Mucosa of gallbladder (tissue), 1 donor: ENCODE measurements around the gene MSH5. TPM values are rescaled to one million over a fixed set of nuclear protein-coding genes. Genes with fewer than 3 reads are reported as not detected.

ENCODE experiments used
- DNase-seq: peaks from one replicate; pipeline ENCODE4 v3.0.0-alpha.2; 2020; ENCODE audit warnings: low spot score
- total RNA-seq: library from RNA; stranded (reverse); gene quantifications from one replicate; pipeline ENCODE4 v1.2.1, GENCODE V29; 2021
- donor health status: DM: no; HTN: no; CAD: no.

The MSH5 gene
- total RNA-seq, 1 donor from 2014 or later: 19.7 TPM

DNA sequence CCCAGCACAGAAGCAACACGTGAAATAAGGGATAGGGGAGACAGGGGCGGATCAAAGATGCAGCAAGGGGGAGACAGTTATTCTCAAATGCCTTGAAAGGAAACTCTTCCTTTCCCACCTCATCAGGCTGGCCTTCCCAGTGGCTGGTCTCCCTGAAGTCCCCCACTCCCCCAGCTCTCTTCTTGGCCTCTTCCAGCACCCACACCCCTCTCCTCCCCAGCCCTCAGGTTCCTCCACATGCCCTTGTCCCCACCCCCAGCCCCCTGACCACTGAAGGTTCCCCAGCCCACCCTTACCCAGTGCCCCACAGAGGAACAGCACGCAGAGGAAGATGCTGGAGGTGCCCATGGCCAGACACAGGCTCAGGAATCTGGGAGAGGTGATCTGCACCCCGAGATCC, 26.3 kb upstream of the MSH5 start:
- DNase-seq: no peak

DNA sequence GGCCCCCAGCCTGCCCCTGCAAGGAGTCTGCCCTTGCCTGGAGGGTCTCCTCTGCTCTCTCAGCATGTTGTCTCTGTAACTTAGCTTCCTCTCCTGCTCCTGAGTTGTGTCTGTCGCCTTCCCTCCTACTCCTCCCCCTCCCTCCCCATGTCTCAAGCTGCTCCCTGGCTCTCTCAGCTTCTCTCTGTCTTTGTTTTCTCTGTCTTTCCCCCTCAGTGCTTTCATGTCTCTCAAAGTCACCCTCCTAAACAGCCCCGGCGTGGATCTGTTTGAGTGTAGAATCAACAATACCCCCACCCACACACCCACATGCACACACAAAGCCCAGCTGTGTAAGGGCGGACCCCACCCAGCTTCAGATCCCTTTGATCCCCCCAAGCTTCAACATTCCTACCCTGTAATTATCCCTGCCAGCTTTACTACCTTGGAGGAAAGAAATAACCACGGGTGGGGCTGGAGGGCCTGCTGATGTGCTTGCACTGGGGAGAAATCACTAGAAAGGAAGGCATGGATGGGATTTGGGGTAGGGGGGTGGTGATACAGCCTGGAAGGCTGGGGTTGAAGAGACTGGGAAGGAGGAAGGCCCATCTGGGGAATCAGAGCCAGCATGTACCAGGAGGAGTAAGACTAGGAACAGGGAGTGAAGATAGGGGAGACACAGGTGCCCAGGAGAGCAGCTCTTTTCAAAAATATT, 25.7 kb upstream of the MSH5 start:
- DNase-seq: no peak

DNA sequence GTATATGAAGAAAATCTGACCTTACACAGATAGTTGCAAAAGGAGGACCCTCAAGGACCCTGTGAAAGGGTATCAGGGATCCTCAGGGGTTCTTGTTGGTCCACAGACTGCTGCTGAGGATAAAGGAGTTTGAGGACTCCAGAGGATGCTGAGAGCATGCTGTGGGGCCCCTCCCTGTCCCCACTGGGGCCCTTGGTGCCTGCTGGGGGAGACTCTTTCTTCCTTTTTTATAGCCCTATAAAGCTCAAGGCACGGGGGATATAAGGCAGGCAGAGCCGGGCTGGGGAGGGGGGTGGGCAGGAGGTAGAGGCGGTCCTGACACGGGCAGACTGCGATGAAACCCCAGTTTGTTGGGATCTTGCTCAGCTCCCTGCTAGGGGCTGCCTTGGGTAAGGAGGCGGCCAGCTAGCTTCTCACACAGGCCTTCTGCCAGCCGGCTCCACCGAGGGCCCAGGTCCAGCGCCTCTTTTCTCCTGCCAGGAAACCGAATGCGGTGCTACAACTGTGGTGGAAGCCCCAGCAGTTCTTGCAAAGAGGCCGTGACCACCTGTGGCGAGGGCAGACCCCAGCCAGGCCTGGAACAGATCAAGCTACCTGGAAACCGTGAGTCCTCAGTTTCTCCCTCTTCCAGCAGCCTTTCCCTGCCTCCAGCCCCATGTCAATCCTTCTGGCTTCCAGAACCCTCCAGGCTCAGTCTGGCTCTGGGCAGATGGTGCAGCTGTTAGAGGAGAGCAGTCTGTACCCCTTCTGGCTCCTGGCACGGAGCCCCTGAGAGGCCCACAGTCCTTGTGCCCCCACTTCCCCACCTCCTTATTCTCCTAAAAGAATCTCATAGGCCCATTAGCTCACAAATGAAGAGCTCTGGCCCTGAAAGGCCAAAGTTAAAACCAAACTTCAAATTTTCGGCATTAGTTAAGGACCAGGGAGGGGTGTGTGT, 24.5 kb upstream of the MSH5 start, which contains the start of gene LY6G6D:
Gene LY6G6D (plus strand): TSS at position 327 of the 937 bp plus-strand sequence. CDS start 8 bp downstream, at position 335.
- DNase-seq: no peak

DNA sequence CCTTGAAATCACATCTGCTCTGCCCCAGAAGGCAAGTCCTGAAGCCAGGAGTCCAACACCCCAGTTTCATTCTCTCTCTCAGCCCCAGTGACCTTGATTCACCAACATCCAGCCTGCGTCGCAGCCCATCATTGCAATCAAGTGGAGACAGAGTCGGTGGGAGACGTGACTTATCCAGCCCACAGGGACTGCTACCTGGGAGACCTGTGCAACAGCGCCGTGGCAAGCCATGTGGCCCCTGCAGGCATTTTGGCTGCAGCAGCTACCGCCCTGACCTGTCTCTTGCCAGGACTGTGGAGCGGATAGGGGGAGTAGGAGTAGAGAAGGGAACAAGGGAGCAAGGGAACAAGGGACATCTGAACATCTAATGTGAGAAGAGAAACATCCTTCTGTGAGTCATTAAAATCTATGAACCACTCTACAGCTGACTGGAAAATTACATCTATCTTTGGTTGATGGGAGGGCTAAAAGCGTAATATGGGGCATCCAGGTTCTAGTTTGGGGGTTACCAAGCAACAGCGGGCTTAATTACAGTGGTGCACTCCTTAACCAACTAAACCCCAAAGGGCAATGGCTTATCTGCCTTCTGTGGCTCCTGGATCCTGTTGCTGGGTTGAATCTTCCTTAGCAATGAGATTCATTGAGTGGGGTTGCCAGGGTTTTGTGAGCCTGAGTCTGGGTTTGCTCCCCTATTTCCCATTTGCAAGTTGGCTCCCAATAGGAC, 22.1 kb upstream of the MSH5 start:
- DNase-seq: no peak

DNA sequence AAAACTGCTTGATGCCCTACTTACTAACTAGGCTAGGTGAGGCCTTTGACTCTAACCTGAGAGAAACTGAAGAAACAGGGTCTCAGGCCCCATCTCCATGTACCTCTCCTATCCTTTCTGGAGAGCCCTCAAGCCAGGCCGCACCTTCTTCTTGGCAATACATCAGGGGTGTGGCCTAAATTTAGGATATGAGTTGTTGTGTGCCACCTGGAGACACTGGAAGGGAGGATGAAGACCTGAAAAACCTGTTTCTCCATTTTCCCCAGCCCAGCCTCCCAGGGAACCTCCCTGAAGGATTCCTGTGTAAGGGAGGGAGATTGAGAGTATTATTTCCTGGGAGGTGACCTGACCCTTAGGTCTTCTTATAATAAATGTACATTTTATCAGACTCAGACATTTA, 21.5 kb upstream of the MSH5 start:
- no peak for DNase-seq

DNA sequence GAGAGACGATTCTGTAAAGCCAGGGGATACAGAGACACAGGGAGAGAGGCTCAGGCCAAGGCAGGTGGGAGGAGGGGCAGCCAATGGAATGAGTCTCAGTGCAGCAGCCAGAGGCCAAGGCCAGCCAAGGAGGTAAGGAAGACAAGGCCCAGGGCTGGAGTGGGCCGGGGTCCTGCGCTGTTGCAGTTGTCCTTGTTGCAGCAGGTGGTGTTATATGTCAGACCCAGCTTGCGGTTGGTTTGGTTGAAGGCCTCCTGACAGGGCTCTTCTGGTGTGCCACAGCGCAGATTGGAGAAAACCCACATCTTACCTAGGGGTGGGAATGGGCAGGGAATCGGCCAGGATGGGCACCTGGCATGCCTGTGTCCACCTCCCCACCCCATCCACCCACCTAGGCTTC, 20.8 kb upstream of the MSH5 start:
- no peak for DNase-seq

DNA sequence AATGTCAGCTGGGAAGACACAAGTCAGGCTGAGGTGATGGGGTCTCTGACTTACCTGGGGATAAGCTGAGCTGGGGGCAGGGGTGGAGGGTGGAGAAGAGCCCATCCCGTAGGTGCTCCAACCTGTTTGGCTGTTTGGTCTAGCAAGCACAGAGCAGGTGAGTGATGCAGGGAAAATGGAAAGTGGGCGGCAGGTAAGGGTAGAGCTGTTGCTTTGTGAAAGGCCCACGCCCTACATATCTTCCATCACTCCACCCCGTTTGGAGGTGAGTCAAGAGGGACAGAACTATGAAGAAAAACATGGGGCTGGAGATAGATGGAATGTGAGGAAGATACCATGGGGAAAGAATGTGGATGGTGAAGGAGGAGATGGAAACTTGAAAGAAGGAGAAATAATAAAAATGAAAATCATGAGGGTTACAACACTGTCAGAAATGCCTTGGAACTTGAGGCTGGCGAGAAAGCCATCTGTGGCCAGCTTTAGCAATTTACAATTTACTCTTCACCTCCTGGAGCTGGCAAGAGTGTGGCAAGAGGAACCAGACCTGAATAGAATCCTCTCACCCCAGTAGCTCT, 19.5 kb upstream of the MSH5 start:
- no peak for DNase-seq

DNA sequence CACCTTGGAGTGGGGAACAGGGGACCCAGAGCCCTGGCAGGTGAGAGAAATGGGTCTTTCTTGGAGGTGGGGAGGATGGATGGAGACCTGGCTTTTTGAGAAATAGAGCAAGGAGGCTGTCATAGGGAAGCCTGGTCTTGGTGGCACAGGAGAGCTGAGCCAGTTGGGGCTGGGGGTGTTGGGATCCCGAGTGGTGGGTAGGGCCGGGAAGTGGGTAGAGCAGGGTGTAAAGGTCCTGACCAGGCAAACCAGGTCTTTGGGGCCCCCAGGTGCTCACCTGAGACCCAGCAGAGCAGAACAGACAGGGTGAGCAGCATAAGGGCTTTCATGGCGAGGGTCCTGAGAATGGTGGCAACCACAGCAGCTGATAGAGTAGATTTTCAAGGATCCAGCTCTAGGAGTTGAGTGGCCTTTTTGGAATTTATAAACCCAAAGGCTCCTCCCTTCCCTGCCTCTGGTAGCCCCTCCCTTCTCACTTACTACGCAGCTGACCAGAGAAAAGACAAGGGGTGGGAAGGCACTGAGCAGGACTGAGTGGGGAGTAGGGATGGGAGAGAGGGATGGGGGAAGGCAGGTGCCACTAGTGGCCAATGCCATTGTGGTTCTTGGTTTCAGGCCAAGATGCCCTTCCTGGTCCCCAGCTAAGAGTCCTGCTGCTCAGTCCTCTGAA, 18.3 kb upstream of the MSH5 start, which contains the start of gene LY6G6C:
Gene LY6G6C (minus strand): TSS at position 396 of the 670 bp plus-strand sequence. CDS start 67 bp downstream, at position 329.
- no peak for DNase-seq

DNA sequence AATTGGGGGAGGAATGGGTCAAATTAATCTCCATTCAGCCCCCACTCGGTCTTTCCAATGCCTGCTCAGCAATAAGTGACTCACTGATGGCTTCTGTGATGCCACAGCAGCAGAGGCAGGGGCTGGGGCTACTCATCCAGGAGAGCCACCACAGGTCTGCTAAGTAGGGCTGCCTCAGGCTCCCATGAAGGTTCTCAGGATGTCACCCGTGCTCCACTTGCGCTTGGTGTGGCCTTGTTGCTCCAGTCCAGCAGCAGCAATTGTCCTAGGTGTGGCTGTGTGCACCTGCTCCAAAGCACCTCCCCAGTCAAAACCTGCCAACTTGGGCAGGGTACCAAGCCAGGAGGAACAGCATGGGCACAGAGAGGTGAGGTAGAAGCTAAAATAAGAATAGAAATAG, 17.6 kb upstream of the MSH5 start:
- no peak for DNase-seq

DNA sequence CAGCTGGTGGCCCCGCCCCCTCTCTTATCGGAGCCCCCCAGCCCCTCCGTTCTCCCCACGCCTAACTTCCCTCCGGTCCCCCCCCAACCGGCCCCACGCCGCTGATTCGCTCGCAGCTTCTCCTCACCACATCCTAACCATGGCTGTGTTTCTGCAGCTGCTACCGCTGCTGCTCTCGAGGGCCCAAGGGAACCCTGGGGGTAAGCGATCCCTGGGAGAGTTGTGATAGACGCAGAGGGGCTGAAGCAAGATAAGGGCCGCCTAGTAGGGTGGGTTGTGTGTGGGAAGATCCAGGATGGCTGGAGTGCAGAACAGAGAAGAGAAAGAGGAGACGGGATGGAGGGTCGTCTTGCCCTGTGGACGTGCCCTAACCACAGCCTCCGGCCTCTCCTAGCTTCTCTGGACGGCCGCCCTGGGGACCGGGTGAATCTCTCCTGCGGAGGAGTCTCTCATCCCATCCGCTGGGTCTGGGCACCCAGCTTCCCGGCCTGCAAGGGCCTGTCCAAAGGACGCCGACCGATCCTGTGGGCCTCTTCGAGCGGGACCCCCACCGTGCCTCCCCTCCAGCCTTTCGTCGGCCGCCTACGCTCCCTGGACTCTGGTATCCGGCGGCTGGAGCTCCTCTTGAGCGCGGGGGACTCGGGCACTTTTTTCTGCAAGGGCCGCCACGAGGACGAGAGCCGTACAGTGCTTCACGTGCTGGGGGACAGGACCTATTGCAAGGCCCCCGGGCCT, 16.4 kb upstream of the MSH5 start, which contains the start of gene MPIG6B:
Gene MPIG6B (plus strand): TSS at position 129 of the 735 bp plus-strand sequence. CDS start 11 bp downstream, at position 140.
- no peak for DNase-seq

DNA sequence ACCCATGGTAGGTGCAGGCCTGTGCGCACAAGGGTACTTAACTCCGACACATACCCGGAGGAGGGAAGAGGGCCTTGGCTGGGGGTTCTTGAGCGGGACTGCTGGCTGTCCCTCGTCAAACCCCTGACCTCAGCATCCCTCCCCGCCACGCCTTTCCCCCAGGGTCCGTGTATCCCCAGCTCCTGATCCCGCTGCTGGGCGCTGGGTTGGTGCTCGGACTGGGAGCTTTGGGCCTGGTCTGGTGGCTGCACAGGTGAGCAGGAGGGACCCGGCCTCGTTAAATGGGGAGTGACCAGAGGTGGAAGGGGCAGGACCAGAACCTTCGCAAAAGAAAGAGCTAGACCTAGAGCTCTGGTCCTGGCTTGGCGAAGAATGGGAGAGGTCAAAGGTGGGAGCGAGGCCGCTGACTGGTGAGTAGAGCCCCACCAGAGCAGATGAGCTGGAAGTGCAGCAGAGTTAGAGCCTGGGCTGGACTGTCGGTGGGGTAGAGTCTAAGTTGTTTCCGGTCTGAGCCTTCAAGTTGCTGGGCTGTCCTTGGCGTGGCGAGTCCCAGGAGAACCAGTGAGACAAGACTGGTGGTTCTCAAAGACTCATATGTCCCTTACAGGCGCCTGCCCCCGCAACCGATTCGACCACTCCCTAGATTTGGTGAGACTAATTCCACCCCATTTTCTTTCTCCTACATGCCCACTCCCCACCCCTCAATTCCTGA, 15.7 kb upstream of the MSH5 start:
- DNase-seq: no peak

DNA sequence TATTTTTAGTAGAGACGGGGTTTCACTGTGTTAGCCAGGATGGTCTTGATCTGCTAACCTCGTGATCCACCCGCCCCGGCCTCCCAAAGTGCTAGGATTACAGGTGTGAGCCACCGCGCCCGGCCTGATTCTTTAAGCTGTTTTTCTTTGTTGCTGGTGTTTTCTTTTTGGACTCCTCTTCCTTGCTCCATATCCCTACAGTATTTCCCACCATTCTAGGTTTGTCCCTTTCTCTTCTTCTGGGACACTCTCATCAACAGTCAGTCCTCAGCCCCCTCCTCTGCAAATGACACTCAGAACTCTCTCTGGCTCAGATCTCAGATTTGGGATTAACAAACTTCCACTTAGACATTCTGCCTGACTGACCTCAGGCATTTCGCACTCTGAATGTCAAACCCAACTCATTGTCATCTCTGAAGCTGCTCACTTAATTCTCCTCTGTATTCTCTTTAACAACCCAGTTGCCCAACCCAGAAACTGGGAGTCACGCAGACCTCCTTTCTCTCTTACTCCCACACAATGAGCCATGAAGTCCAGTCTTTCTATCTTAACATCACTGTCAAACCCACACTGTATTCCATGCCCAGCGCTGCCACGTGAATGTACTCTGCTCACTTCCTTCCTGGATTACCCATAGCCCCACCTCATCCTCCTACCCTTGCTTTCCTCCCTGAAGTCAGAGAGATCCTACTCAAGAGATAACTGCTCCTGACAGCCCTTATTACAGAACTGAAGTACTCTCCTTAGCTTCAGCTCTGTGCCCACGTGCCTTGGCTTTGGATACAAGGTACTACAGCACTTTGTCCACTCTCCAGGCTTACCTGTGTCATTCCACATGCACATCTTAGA, 14.1 kb upstream of the MSH5 start:
- DNase-seq: no peak

DNA sequence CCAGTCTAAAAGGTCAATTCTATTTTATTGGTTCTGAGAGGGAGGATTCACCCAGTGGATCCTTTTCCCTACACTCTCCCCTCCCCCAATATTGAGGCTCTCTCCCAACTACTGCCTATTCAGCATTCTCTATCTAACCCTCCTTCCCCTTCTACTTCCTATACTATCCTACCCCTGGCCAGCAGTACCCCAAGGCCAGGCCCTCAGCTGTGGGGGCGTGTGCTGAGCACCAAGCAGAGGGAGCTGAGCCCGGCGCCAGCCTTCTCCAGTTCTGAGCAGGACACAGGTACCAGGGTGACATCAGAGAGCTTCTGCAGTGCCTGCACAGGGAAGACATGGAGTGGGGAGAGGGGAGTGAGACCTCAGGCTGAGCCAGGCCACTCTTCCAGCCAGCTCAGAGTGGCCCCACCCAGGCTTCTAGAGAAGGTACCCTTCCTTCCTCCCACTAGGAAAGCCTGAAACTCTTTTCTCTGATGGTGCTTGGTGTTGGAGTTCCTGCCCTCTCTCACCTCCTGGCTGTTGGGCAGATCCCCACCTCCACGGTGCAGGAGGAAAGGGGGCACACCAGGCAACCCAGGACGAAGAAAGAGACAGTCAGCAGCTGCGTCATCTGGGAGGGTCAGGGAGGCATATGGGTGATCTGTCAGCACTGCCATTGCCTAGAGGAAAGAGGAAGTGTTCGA, 12.6 kb upstream of the MSH5 start:
- DNase-seq: no peak

DNA sequence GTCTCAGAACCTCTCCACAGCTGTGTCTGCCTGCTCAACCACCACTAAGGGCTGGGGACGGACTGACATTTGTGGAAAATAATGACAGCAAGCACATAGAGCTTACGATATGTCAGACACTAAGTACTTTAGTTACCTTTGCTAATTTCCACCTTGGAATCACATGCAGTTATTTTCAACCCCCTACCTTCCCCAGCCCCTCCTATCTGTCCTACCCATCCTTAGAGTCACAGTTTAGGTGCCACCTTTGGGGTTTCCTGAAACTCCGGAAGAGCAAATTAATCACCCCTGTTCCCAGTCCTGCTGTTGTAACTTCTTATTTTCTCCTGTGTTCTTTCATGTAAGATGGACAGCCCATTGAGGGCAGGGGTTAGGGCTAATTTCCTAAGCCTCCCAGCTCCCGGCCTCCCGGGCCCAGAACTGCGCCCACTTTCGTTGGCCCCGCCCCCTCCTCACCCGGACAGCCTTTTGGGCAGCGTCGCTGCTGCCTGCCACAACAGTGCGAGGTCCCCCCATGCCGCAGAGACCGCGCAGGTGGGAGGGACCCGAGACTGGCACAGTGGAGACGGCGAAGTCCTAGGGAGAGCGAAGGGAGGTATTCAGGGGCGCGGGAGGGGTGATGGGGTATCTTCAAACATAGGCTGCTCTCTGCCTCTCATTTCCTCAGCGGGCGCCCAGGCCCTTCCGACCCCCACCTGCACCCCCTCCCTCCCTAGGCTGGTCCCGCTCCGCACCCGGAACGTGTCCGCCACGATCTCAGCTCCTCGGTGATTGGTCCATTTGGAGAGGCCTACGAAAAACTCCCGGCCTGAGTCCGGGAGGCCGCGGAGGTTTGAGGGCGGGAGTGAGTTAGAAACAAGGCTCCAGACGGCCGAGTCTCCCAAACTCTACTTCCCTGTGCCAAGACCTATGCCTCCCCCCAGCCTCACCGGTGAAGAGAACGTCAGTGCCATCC, 11.8 kb upstream of the MSH5 start:
- no peak for DNase-seq

DNA sequence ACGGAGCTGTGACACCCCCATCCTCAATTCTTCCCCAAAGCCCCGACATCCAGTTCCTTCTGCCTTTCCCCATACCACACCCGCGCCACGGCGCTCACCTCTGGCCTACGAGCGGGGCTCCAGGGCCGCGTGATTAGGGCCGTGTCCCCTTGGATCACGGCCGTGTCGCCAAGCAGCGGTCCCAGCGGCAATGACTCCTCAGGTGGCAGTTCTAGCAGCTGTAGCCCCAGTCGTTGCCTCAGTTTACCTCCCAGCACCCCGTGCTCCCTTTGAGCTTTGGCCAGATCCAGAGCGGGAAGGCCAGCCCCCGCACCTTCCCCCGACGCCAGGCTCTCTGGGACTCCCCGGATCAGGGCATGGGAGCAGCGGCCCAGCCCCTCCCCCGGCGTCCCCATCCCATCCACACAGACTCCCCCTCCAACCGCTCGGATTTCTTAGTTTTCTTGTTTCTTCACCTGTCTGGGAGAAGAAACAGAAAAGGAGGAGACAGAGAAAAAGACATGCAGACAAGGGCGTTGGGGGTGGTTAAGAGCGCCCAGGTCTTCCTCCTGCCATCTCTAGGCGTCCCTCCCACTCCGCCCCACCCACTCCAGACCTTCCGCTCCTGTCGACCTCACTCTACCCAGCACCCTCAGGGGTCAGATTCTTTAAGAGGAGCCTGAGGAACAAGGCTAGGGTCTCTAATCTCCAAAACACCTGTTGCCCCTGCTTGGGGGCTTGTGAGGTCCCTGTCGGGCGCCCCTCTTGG, 10.9 kb upstream of the MSH5 start, which contains the start of gene DDAH2:
Gene DDAH2 (minus strand): TSS at position 533 of the 748 bp plus-strand sequence. CDS start 138 bp downstream, at position 395.
- DNase-seq: no peak

DNA sequence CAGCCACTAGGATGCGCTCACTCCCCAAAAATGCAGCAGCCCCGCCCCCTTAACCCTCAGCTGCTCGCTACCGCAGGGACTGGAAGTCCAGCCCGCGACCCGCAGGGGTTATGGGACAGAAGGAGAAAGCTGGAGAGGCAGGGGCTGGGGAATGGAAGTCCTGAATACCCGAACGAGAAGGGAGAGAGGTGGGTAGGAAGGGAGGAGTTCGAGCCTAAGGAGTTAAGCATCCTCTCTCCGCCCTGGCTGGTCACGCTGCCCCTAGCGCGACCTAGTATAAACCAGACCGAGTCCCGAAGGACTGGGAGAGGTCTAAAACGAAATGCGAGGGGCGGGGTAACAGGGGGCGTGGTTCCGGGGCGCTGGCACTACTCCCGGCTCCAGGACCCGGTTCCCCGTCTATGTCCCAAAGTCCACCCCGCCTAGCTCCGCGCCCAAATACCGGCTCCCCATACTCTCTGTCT, 10.3 kb upstream of the MSH5 start:
- DNase-seq: peak; percentile 94
